Esophagus squamous epithelium (tissue), 5 donors: ENCODE measurements around the gene EEIG1. TPM values are rescaled to one million over a fixed set of nuclear protein-coding genes. Genes with fewer than 3 reads are reported as not detected.

Experiments used
- DNase-seq: peaks from one replicate; lab custom pipeline; 2025; lab: John Stamatoyannopoulos, UW
- H3K27ac ChIP-seq, 4 donors: fragments of 200-600 bp; sonication (generic); one replicate each; pipeline ENCODE4 v1.5.1; 2016 to 2019; ENCODE audit warnings: mild to moderate bottlenecking in 1 of 4
- H3K27me3 ChIP-seq, 4 donors: fragments of 200-600 bp; sonication (generic); 1 replicate in 3 of 4; 2 replicates in 1 of 4; pipeline versions ENCODE4 v1.5.1 to v1.6.0; 2017 to 2021; ENCODE audit warnings: antibody characterized with exemption in 1 of 4
- H3K36me3 ChIP-seq, 3 donors: fragments of 200-600 bp; sonication (generic); one replicate each; pipeline ENCODE4 v1.5.1; 2016 to 2019
- H3K4me1 ChIP-seq, 3 donors: fragments of 200-600 bp; sonication (generic); one replicate each; pipeline ENCODE4 v1.5.1; 2017 to 2019
- H3K4me3 ChIP-seq, 4 donors: fragments of 200-600 bp; sonication (generic); 1 replicate in 3 of 4; 2 replicates in 1 of 4; pipeline ENCODE4 v1.5.1; 2016 to 2019; ENCODE audit warnings: mild to moderate bottlenecking in 2 of 4, moderate library complexity in 1 of 4
- H3K9me3 ChIP-seq, 3 donors: fragments of 200-600 bp; sonication (generic); one replicate each; pipeline ENCODE4 v1.5.1; 2016 to 2019
- CTCF ChIP-seq, 6 experiments: fragments of 450-650 bp in 4 of 6; fragments of 200-600 bp in 2 of 6; sonication (generic) in 2 of 6; IDR thresholded peaks; one replicate each; pipeline ENCODE4 v1.5.1; 2016 to 2019; ENCODE audit warnings: antibody characterized with exemption in 6 of 6, mild to moderate bottlenecking in 4 of 6, moderate library complexity in 4 of 6
- POLR2A ChIP-seq, 4 donors: fragments of 450-650 bp; IDR thresholded peaks; one replicate each; pipeline ENCODE4 v1.6.1; 2017; ENCODE audit warnings: antibody characterized with exemption in 4 of 4, mild to moderate bottlenecking in 4 of 4, moderate library complexity in 3 of 4
- WGBS, 2 donors: methylation state at CpG; one replicate each; pipeline ENCODE4 v1.1.5; 2018; 5-methylcytosine and 5-hydroxymethylcytosine counted together
- intact Hi-C: fragments of 100-400 bp; cut with DNase I; formaldehyde crosslinking; loops from one replicate; pipeline ENCODE4 v1.15.0; 2022
- total RNA-seq, 4 donors: library from RNA; depleted of rRNA; stranded (reverse); fragments of >200 nt; gene quantifications; one replicate each; pipeline ENCODE4 v1.1.0, GENCODE V29; 2016
- donor health status: DM: yes; HTN: yes; CAD: no.

EEIG1 gene
- total RNA-seq, 4 donors from 2014 or later: 16.9 to 65.0 (median 24.0) TPM

DNA sequence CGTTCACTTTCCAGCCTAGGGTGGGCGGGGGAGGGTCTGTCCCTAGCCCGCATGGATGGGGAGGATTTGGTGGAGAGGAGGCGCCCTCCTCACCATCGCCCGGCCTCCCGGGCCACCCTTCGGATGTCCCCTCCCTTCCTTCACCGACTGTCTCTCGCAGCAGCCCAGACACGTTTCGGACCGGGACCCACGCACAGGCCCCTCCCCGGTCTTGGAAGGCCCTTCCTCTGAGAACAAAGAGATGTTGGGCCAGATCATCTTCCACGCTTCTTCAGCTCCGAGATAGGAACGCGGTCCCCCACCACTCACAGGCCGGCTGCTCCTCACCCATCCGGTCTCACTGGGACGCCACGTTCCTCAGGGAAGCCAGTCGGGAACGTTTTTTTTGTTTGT, 42.5 kb downstream of the EEIG1 start:
- intact Hi-C loops: no loop called here
- DNase-seq: no peak
- 42 to 50% methylated on average over 13 to 16 of the region's 25 CpGs for WGBS, 2 donors
- Histone ChIP-seq H3K27me3 (no peaks in the 10 kb centered on the region), H3K27ac (peak overlapping the region; percentile 74 to 81 (median 78)), H3K4me3 (peak overlapping the region; percentile 59 to 93 (median 69)), H3K36me3 (peaks cover 12 to 58% (median 13%) of the 10 kb centered on the region in 3 donors), H3K9me3 (no peaks in the 10 kb centered on the region), H3K4me1 (peaks cover 24 to 57% (median 25%) of the 10 kb centered on the region in 3 donors)
- TF ChIP-seq CTCF (IDR thresholded peaks at IDR 0.05) (no peak), POLR2A (IDR thresholded peaks at IDR 0.05) (peak in 1 of 4 donors; percentile 9)

- intact Hi-C loops: no loop called here
- Histone ChIP-seq H3K4me1 (peaks cover 24 to 51% (median 25%) of the 10 kb centered on the region in 3 donors), H3K36me3 (peaks cover 5 to 51% (median 6%) of the 10 kb centered on the region in 3 donors), H3K27ac (peak within 1 kb of the TSS; percentile 74 to 81 (median 78)), H3K9me3 (no peaks in the 10 kb centered on the region), H3K4me3 (peak within 1 kb of the TSS; percentile 59 to 93 (median 69)), H3K27me3 (no peaks in the 10 kb centered on the region)
- no peak for DNase-seq
- 6 to 10% methylated on average over 17 to 36 of the region's 60 CpGs for WGBS, 2 donors
- TF ChIP-seq POLR2A (IDR thresholded peaks at IDR 0.05) (peak in 3 of 4 donors; percentile 41 to 69 (median 41)), CTCF (IDR thresholded peaks at IDR 0.05) (peak in 1 of 6 experiments; percentile 11)
Measured at GRCh38 chr9:127937388-127938297, 43.1 kb downstream of the EEIG1 start, which contains the start of gene DPM2. TSS of gene DPM2 (minus strand) at chr9:127937854. CDS start at chr9:127937820, 34 bp downstream.

DNA sequence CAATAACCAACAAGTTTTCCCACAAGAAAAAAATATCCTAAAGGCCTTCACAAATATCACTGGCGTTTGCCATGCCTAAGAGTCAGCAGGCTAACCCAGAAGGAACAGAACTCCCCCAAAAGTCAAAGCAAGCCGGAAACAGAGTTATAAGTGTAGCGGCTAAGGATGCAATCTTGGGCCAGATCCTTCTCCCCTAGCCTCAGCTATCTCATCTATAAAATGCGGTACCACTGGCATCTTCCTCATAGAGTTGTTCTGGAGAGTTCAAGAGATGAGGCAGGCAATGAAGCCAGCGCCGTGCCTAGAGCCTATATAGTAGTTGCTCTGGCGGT, 43.8 kb downstream of the EEIG1 start:
- Histone ChIP-seq H3K4me3 (peak overlapping the region; percentile 59 to 93 (median 69)), H3K36me3 (peaks cover under 1 to 45% (median under 1%) of the 10 kb centered on the region in 3 donors), H3K4me1 (peaks cover 22 to 44% (median 24%) of the 10 kb centered on the region in 3 donors), H3K9me3 (no peaks in the 10 kb centered on the region), H3K27me3 (no peaks in the 10 kb centered on the region), H3K27ac (peak overlapping the region; percentile 74 to 81 (median 78))
- intact Hi-C loops: no loop called here
- WGBS, 2 donors: 8 to 12% methylated on average over 7 of the region's 7 CpGs
- TF ChIP-seq CTCF (IDR thresholded peaks at IDR 0.05) (no peak), POLR2A (IDR thresholded peaks at IDR 0.05) (no peak)
- no peak for DNase-seq

DNA sequence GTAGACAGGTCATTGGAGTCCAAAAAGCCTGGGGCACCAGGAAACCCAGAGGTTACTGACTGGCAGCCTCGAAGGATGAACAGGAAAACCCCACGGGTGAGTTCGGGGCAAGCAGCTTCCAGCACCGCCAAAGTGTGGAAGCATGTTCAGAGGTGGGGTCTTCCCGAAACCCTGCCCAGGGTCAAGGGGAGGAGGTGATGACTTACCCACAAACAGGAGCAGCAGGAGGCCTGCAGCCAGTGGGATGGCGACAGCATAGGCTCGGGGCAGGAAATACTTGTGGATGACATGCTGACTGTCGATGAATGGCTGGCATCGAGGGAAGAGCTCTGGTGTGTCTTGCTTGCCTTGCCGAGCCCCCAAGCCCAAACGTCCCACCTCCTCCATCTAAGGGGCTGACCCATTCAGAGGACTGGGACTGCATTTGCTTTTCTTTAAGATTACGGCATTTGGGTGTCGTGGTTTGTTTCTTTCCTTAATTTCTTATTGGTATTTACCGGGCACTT, 44.4 kb downstream of the EEIG1 start:
- Histone ChIP-seq H3K4me3 (peak overlapping the region in 2 of 4 donors; percentile 59 to 93), H3K36me3 (peaks cover 0 to 39% (median 0%) of the 10 kb centered on the region in 3 donors), H3K27ac (no peak overlapping the region), H3K4me1 (peaks cover 24 to 46% (median 26%) of the 10 kb centered on the region in 3 donors), H3K9me3 (no peaks in the 10 kb centered on the region), H3K27me3 (no peaks in the 10 kb centered on the region)
- intact Hi-C loops: no loop called here
- WGBS, 2 donors: 48 to 49% methylated on average over 14 of the region's 14 CpGs
- TF ChIP-seq POLR2A (IDR thresholded peaks at IDR 0.05) (no peak), CTCF (IDR thresholded peaks at IDR 0.05) (no peak)
- DNase-seq: no peak
